ENCODE data around the gene PROX1. TPM values are rescaled to one million over a fixed set of nuclear protein-coding genes. Genes with fewer than 3 reads are reported as not detected.

Gene PROX1
- total and polyA plus RNA-seq, 2 donors (not counting 1 experiment from before 2014, with no cell fraction given): 0.02 to 0.17 TPM

- Histone ChIP-seq H3K9ac (ENCODE audit: insufficient read depth, low read length) (no peak overlapping the region), H3K36me3 (ENCODE audit: control insufficient read depth, insufficient read depth, low read length) (no peaks in the 10 kb centered on the region), H4K20me1 (ENCODE audit: control insufficient read depth, extremely low read depth, insufficient read depth, low read length) (no peaks in the 10 kb centered on the region), H2AFZ (ENCODE audit: low read length) (no peak overlapping the region), H3K4me1 (ENCODE audit: control insufficient read depth, extremely low read depth, insufficient read depth, low read length) (no peaks in the 10 kb centered on the region), H3K4me2 (ENCODE audit: extremely low read depth, insufficient read depth, low read length) (no peak overlapping the region), H3K27ac (ENCODE audit: insufficient read depth, low read length) (no peak overlapping the region), H3K9me3 (ENCODE audit: control insufficient read depth, insufficient read depth, low read depth, low read length) (no peaks in the 10 kb centered on the region), H3K79me2 (ENCODE audit: control insufficient read depth, insufficient read depth, low read length) (no peaks in the 10 kb centered on the region), H3K27me3 (ENCODE audit: control insufficient read depth, insufficient read depth, low read length) (no peaks in the 10 kb centered on the region), H3K4me3 (replicated peaks in 1 of 4; ENCODE audit: control extremely low read depth in 1 of 4, insufficient read depth in 1 of 4, low read depth in 3 of 4, low read length in 4 of 4) (no peak overlapping the region)
- DNase-seq (ENCODE audit: low read depth in 2 of 2): no peak
- TF ChIP-seq CTCF (conservative IDR thresholded peaks at IDR 0.05 in 1 of 2, IDR thresholded peaks at IDR 0.05 in 1 of 2; ENCODE audit: low read depth in 1 of 2, low read length in 2 of 2) (no peak), EZH2 (IDR thresholded peaks at IDR 0.05; ENCODE audit: low read length, missing control alignments) (no peak)
Measured at GRCh38 chr1:214075305-214075998, 87.7 kb downstream of the PROX1 start.

GRCh38 chr1:214075999-214076707 lies 88.4 kb downstream of the PROX1 start:
- no peaks in the 10 kb centered on the region for H3K79me2 ChIP-seq (ENCODE audit: control insufficient read depth, insufficient read depth, low read length)
- no peak overlapping the region for H3K4me2 ChIP-seq (ENCODE audit: extremely low read depth, insufficient read depth, low read length)
- H3K27ac ChIP-seq (ENCODE audit: insufficient read depth, low read length): no peak overlapping the region
- H3K27me3 ChIP-seq (ENCODE audit: control insufficient read depth, insufficient read depth, low read length): no peaks in the 10 kb centered on the region
- no peaks in the 10 kb centered on the region for H3K9me3 ChIP-seq (ENCODE audit: control insufficient read depth, insufficient read depth, low read depth, low read length)
- no peak overlapping the region for H2AFZ ChIP-seq (ENCODE audit: low read length)
- H4K20me1 ChIP-seq (ENCODE audit: control insufficient read depth, extremely low read depth, insufficient read depth, low read length): no peaks in the 10 kb centered on the region
- H3K36me3 ChIP-seq (ENCODE audit: control insufficient read depth, insufficient read depth, low read length): no peaks in the 10 kb centered on the region
- no peak overlapping the region for H3K9ac ChIP-seq (ENCODE audit: insufficient read depth, low read length)
- TF ChIP-seq CTCF (conservative IDR thresholded peaks at IDR 0.05 in 1 of 2, IDR thresholded peaks at IDR 0.05 in 1 of 2; ENCODE audit: low read depth in 1 of 2, low read length in 2 of 2): no peak
- no peak for TF ChIP-seq EZH2 (IDR thresholded peaks at IDR 0.05; ENCODE audit: low read length, missing control alignments)
- H3K4me1 ChIP-seq (ENCODE audit: control insufficient read depth, extremely low read depth, insufficient read depth, low read length): no peaks in the 10 kb centered on the region
- H3K4me3 ChIP-seq (replicated peaks in 1 of 4; ENCODE audit: control extremely low read depth in 1 of 4, insufficient read depth in 1 of 4, low read depth in 3 of 4, low read length in 4 of 4): no peak overlapping the region
- DNase-seq (ENCODE audit: low read depth in 2 of 2): no peak

GRCh38 chr1:214076708-214077065 lies 88.9 kb downstream of the PROX1 start:
- no peak overlapping the region for H3K4me3 ChIP-seq (replicated peaks in 1 of 4; ENCODE audit: control extremely low read depth in 1 of 4, insufficient read depth in 1 of 4, low read depth in 3 of 4, low read length in 4 of 4)
- no peak overlapping the region for H3K9ac ChIP-seq (ENCODE audit: insufficient read depth, low read length)
- no peaks in the 10 kb centered on the region for H3K4me1 ChIP-seq (ENCODE audit: control insufficient read depth, extremely low read depth, insufficient read depth, low read length)
- no peak for DNase-seq (ENCODE audit: low read depth in 2 of 2)
- no peak overlapping the region for H2AFZ ChIP-seq (ENCODE audit: low read length)
- no peaks in the 10 kb centered on the region for H4K20me1 ChIP-seq (ENCODE audit: control insufficient read depth, extremely low read depth, insufficient read depth, low read length)
- TF ChIP-seq EZH2 (IDR thresholded peaks at IDR 0.05; ENCODE audit: low read length, missing control alignments): no peak
- TF ChIP-seq CTCF (conservative IDR thresholded peaks at IDR 0.05 in 1 of 2, IDR thresholded peaks at IDR 0.05 in 1 of 2; ENCODE audit: low read depth in 1 of 2, low read length in 2 of 2): no peak
- no peaks in the 10 kb centered on the region for H3K36me3 ChIP-seq (ENCODE audit: control insufficient read depth, insufficient read depth, low read length)
- H3K79me2 ChIP-seq (ENCODE audit: control insufficient read depth, insufficient read depth, low read length): no peaks in the 10 kb centered on the region
- no peaks in the 10 kb centered on the region for H3K9me3 ChIP-seq (ENCODE audit: control insufficient read depth, insufficient read depth, low read depth, low read length)
- H3K27ac ChIP-seq (ENCODE audit: insufficient read depth, low read length): no peak overlapping the region
- no peak overlapping the region for H3K4me2 ChIP-seq (ENCODE audit: extremely low read depth, insufficient read depth, low read length)
- no peaks in the 10 kb centered on the region for H3K27me3 ChIP-seq (ENCODE audit: control insufficient read depth, insufficient read depth, low read length)
